Measurements from ENCODE around the gene TP53BP1.

DNA sequence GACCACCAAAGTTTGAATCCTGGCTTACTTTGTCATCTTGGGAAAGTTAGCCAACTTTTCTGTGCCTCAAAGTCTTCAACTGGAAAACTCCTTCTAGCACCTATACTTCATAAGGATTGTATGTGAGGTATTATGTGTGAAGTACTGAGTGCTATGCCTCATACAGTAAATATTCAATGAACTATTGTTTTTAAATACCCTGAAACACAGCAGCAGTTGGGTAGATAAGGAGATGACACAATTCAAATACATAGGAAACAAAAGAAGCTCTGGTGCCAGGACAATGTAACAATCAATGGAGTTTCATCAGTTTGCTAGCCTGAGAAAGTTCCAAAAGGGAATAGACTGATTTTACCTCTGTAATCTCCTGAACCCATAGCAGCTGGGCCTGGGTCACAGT, 78.8 kb downstream of the TP53BP1 start:
- TF ChIP-seq TAF1 (IDR thresholded peaks at IDR 0.05; ENCODE audit: borderline replicate concordance, low read depth, low read length): no peak
- TF ChIP-seq POLR2AphosphoS5 (IDR thresholded peaks at IDR 0.05; ENCODE audit: low read depth, low read length): no peak
